22Rv1 (cell line): ENCODE data around the gene SYNGR3.

ENCODE experiments used
- ZFX ChIP-seq: fragments of 450-650 bp; IDR thresholded peaks from 2 replicates; pipeline ENCODE4 v1.6.1; 2017; ENCODE audit warnings: antibody characterized with exemption, borderline replicate concordance
- TF ChIP-seq, protein P1 (sequence below): fragments of 450-650 bp; IDR thresholded peaks from 2 replicates; pipeline ENCODE4 v1.5.1; 2017; ENCODE audit warnings: mild to moderate bottlenecking

DNA sequence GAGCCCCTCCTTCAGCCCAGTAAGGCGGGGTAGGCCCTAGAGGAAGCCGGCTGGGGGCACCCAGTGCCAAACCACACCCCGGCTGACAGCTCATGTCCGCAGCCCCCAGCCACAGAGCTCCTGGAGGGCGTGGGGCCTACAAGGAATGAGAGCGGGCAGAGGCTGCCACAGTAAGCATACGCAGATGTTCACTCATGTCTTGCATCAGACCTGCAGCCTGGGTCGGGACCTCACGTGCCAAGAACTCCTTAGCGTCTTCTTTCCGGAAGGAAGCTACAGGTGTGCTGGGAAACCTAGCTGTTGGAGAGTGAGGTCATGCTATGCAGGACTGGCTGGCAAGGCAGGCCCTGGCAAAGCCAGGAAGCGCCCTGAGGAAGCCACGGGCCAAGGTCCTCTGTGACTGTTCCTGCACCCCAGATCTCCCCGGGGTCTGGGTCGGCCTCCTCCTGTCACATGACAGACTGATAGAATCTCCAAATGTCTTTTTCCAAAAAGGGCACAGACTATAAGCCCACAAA lies 18.3 kb downstream of the SYNGR3 start:
- TF ChIP-seq, protein P1, sequence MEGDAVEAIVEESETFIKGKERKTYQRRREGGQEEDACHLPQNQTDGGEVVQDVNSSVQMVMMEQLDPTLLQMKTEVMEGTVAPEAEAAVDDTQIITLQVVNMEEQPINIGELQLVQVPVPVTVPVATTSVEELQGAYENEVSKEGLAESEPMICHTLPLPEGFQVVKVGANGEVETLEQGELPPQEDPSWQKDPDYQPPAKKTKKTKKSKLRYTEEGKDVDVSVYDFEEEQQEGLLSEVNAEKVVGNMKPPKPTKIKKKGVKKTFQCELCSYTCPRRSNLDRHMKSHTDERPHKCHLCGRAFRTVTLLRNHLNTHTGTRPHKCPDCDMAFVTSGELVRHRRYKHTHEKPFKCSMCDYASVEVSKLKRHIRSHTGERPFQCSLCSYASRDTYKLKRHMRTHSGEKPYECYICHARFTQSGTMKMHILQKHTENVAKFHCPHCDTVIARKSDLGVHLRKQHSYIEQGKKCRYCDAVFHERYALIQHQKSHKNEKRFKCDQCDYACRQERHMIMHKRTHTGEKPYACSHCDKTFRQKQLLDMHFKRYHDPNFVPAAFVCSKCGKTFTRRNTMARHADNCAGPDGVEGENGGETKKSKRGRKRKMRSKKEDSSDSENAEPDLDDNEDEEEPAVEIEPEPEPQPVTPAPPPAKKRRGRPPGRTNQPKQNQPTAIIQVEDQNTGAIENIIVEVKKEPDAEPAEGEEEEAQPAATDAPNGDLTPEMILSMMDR = no peak
- no peak for TF ChIP-seq ZFX
